ENCODE measurements around the gene CIPC. TPM values are rescaled to one million over a fixed set of nuclear protein-coding genes. Genes with fewer than 3 reads are reported as not detected.

CIPC gene
- total RNA-seq, 4 donors from 2014 or later, result 48.6 to 63.3 (median 54.6) TPM

DNA sequence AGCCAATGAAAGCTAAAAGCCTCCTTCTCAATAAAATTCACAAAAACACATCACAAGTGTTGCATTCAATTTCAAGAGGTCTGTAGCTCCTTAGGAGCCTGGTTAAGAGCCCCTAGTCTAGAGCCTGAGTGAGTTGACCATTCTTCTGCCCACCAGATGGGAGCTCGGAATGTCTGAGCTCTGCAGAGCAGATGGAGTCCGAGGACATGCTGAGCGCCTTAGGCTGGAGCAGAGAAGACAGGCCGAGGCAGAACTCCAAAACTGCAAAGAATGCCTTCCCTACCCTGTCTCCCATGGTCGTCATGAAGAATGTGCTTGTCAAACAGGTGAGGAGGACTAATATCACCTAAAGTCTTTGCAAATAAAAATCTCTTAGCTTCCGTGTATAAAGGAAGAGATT is 11.6 kb downstream of the CIPC start:
- TF ChIP-seq, protein P1, sequence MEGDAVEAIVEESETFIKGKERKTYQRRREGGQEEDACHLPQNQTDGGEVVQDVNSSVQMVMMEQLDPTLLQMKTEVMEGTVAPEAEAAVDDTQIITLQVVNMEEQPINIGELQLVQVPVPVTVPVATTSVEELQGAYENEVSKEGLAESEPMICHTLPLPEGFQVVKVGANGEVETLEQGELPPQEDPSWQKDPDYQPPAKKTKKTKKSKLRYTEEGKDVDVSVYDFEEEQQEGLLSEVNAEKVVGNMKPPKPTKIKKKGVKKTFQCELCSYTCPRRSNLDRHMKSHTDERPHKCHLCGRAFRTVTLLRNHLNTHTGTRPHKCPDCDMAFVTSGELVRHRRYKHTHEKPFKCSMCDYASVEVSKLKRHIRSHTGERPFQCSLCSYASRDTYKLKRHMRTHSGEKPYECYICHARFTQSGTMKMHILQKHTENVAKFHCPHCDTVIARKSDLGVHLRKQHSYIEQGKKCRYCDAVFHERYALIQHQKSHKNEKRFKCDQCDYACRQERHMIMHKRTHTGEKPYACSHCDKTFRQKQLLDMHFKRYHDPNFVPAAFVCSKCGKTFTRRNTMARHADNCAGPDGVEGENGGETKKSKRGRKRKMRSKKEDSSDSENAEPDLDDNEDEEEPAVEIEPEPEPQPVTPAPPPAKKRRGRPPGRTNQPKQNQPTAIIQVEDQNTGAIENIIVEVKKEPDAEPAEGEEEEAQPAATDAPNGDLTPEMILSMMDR (IDR thresholded peaks at IDR 0.05; ENCODE audit: low read depth), result no peak

DNA sequence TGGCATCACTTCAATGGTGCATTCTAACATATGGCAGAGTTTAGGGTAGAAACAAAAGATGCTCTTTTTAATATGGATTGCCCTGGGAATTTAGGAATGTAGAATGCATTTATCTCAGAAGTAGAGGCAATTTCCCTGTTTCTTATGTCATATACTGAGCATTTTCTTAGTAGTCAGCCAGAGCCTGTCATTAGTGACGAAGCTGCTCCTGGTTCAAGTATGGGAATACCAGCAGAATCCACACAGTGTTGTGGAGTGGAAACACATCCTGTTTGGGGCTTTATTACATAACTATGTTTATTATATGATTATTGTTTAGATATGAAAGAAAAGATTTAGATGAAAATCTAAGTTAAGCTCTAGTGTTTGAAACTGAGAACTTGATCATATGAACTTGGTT is 12.2 kb downstream of the CIPC start:
- TF ChIP-seq, protein P1 (IDR thresholded peaks at IDR 0.05; ENCODE audit: low read depth), result no peak

DNA sequence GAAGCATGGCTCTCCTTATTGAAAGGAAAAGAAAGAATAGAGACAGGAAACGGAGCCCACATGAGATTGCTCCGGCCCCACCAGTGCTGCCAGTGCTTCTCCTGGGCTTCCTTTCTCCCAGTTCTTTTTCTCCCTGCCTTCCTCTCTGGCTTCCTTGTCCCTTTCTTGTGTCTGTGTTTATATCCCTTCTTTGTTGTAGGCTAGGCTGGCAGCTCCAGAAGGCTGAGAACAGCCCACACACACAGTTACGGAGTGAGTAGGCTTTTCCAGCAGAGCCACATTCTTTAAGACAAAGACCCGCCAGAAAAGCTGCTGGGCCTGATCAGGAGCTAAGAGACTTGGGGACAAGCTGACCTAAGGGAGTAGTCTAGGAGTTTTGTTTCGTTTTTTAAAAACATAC is 13.0 kb downstream of the CIPC start:
- TF ChIP-seq, protein P1 (IDR thresholded peaks at IDR 0.05; ENCODE audit: low read depth), result no peak

DNA sequence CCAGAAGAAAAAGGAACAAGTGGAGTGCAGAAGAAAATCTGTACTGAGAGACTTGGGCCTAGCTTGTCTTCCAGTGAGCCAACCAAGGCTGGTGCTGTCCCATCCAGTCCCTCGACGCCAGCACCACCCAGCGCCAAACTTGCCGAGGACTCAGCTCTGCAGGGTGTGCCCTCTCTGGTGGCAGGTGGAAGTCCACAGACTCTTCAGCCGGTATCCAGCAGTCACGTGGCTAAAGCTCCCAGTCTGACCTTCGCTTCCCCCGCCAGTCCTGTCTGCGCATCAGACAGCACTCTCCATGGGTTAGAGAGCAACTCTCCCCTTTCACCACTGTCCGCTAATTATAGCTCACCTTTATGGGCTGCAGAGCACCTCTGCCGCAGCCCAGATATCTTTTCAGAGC is 15.6 kb downstream of the CIPC start:
- TF ChIP-seq, protein P1 (IDR thresholded peaks at IDR 0.05; ENCODE audit: low read depth), result no peak

DNA sequence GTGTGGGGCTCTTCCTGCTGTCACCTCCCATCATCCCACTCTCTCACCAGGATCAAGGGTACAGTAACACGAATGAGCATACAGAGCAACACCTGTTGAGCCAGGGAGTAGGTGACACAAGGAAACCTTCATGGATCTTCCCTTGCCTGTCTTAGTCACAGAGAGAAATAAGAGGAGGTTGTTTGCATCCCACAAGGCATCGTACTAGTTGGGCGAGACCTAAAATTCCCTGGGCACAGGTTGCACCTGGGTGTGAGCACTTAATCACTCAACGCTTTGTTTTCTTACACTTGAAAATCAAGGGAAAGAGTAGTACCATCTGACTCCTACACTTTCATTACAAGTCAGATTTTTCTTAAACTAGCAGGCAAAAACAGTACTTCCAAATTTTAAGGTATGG is 16.6 kb downstream of the CIPC start:
- TF ChIP-seq, protein P1 (IDR thresholded peaks at IDR 0.05; ENCODE audit: low read depth), result no peak

DNA sequence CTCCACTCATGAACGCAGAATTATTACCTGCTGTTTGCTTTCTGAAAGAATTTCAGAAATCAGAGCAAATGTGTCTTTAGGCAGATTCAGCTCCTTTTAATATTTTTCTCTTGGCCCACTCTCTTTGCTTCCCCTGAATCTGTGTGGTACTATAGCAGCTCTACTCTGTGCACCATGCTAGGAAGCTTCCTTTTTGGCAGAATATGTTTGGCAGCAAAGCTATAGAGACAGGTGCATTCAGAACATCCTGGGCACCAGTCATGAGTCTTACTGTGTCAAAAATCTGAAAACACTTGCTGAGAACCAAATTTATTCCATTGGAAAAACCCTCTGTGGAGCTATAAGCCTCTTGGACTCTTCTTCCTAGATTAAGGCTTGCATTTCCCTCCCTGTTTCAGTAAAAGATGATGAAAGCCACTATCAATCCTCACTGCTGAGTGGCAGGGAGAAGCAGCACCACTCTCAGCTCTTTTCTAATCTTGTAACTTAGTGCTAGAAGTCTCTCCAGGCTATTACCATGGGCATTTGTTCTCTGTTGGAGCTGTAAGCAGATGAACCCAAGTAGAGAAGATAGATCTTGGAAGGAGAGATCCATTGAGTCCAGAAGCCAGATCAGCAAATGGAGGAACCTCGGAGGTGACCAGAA is 18.2 kb downstream of the CIPC start:
- TF ChIP-seq, protein P1 (IDR thresholded peaks at IDR 0.05; ENCODE audit: low read depth), result no peak

DNA sequence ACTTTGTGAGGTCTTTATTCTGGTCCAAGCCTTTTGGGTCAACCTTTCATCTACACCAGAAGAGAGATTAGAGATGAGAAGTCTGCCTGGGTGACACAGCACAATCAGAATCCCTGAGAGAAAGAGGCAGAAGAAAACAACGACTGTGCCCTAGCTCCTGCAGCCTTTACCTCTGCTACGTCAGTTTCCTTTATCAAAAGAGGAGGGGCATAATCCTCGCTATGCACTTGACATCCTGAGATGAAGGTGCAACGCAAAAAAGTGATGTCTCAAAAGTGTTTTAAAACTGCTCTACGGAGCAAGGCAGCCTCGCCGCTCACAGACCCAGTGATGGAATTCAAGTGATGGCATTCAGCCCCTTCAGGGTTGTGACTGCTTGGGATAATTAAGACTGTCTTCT is 21.8 kb downstream of the CIPC start:
- TF ChIP-seq, protein P1 (IDR thresholded peaks at IDR 0.05; ENCODE audit: low read depth), result no peak
